Measurements from ENCODE around the gene ALOX5.
"Not testable (repeated sequence)": the region's sequence is repeated elsewhere in the genome, so short reads cannot be mapped to it uniquely, and the experiment has no call there.

The ALOX5 gene

GRCh38 chr10:45395554-45395953 is 21.5 kb downstream of the ALOX5 start:
- DNase-seq (ENCODE audit: insufficient read length, low spot score) = no peak
- TF ChIP-seq POU2F2 (IDR thresholded peaks at IDR 0.05; ENCODE audit: low read depth, low read length) (no peak), TAF1 (IDR thresholded peaks at IDR 0.05; ENCODE audit: low read depth, low read length) (no peak), SPI1 (IDR thresholded peaks at IDR 0.05; ENCODE audit: low read depth, low read length) (no peak), POLR2AphosphoS5 (IDR thresholded peaks at IDR 0.05; ENCODE audit: low read depth, low read length) (no peak), PAX5 (IDR thresholded peaks at IDR 0.05; ENCODE audit: insufficient read depth, low read length, severe bottlenecking) (no peak), POLR2A (IDR thresholded peaks at IDR 0.05; ENCODE audit: low read depth, low read length) (no peak)
- no peak for FAIRE-seq

GRCh38 chr10:45398595-45398994 is 24.6 kb downstream of the ALOX5 start:
- no peak for DNase-seq (ENCODE audit: insufficient read length, low spot score)
- no peak for FAIRE-seq
- no peak for TF ChIP-seq SPI1 (IDR thresholded peaks at IDR 0.05; ENCODE audit: low read depth, low read length)
- TF ChIP-seq POLR2A (IDR thresholded peaks at IDR 0.05; ENCODE audit: low read depth, low read length) = no peak
- no peak for TF ChIP-seq POU2F2 (IDR thresholded peaks at IDR 0.05; ENCODE audit: low read depth, low read length)
- TF ChIP-seq TAF1 (IDR thresholded peaks at IDR 0.05; ENCODE audit: low read depth, low read length) = no peak

- DNase-seq (ENCODE audit: insufficient read length, low spot score) (no peak), FAIRE-seq (no peak)
- TF ChIP-seq PAX5 (IDR thresholded peaks at IDR 0.05; ENCODE audit: insufficient read depth, low read length, severe bottlenecking) (no peak), POLR2AphosphoS5 (IDR thresholded peaks at IDR 0.05; ENCODE audit: low read depth, low read length) (no peak), SPI1 (IDR thresholded peaks at IDR 0.05; ENCODE audit: low read depth, low read length) (peak; percentile 57), POLR2A (IDR thresholded peaks at IDR 0.05; ENCODE audit: low read depth, low read length) (no peak), TAF1 (IDR thresholded peaks at IDR 0.05; ENCODE audit: low read depth, low read length) (no peak), POU2F2 (IDR thresholded peaks at IDR 0.05; ENCODE audit: low read depth, low read length) (no peak)
Observed at GRCh38 chr10:45399113-45399512, 25.1 kb downstream of the ALOX5 start.

GRCh38 chr10:45403151-45403550 is 29.1 kb downstream of the ALOX5 start:
- TF ChIP-seq TAF1 (IDR thresholded peaks at IDR 0.05; ENCODE audit: low read depth, low read length) (no peak), POU2F2 (IDR thresholded peaks at IDR 0.05; ENCODE audit: low read depth, low read length) (no peak)
- DNase-seq (ENCODE audit: insufficient read length, low spot score) = no peak
- FAIRE-seq = no peak

DNA sequence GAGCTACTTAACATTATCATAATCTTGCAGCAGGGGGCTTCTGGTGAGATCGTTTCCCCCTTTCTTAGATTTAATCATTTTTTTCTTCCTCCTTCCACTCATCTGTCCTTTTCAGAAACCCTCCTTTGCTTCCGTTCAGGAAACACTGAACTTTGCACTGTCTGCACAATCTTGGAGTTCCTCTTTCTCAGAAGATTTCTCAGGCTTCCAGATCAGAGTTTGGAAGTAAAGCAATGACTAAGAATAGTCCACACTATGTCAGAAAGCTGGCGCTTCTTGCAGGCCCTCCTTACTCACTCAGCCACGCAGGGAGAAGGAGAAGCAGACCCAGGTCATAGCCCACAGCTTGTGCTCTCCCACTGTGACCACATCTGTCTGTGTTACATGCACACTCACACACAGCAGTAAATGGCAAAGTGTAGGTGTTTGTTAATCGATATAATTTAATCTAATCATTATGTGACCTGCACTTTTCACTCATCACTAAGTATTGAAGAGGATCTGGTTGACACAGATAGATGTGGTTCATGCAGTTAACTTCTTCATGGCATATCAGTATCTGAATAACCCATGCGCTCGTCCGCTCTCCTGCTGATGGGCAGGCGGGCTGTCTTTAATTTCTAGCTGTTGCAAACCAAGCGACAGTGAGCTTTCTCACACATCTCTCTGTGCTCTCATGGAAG is 30.2 kb downstream of the ALOX5 start:
- TF ChIP-seq POLR2A (IDR thresholded peaks at IDR 0.05; ENCODE audit: low read depth, low read length) (no peak), PAX5 (IDR thresholded peaks at IDR 0.05; ENCODE audit: insufficient read depth, low read length, severe bottlenecking) (no peak), TAF1 (IDR thresholded peaks at IDR 0.05; ENCODE audit: low read depth, low read length) (no peak), POU2F2 (IDR thresholded peaks at IDR 0.05; ENCODE audit: low read depth, low read length) (no peak), SPI1 (IDR thresholded peaks at IDR 0.05; ENCODE audit: low read depth, low read length) (peak; percentile 73), POLR2AphosphoS5 (IDR thresholded peaks at IDR 0.05; ENCODE audit: low read depth, low read length) (no peak)
- FAIRE-seq = peak; percentile 90
- DNase-seq (ENCODE audit: insufficient read length, low spot score) = no peak

GRCh38 chr10:45404770-45405120 is 30.7 kb downstream of the ALOX5 start:
- DNase-seq (ENCODE audit: insufficient read length, low spot score) (no peak), FAIRE-seq (peak; percentile 35)
- TF ChIP-seq POLR2AphosphoS5 (IDR thresholded peaks at IDR 0.05; ENCODE audit: low read depth, low read length) (no peak), SPI1 (IDR thresholded peaks at IDR 0.05; ENCODE audit: low read depth, low read length) (no peak), TAF1 (IDR thresholded peaks at IDR 0.05; ENCODE audit: low read depth, low read length) (no peak), POU2F2 (IDR thresholded peaks at IDR 0.05; ENCODE audit: low read depth, low read length) (no peak), POLR2A (IDR thresholded peaks at IDR 0.05; ENCODE audit: low read depth, low read length) (no peak), PAX5 (IDR thresholded peaks at IDR 0.05; ENCODE audit: insufficient read depth, low read length, severe bottlenecking) (no peak)

DNA sequence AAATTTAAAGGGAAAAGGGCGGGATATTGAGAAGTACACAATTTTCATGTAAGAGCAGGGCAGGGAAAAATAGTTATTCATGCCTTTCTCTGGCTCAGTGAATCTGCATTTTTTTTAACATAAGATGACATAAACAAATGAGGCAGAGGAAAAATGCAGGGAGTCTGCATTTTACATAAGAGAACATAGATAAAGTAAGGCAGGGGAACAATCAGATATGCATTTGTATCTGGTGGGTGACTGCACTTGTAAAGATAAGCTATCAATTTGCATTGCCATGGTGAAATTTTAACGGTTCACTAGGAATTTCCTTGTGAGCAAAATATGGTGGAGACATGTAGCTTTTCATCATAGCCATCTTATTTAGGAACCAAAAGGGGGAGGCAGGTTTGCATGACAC is 33.5 kb downstream of the ALOX5 start:
- DNase-seq (ENCODE audit: insufficient read length, low spot score) = no peak
- TF ChIP-seq PAX5 (IDR thresholded peaks at IDR 0.05; ENCODE audit: insufficient read depth, low read length, severe bottlenecking) (no peak), SPI1 (IDR thresholded peaks at IDR 0.05; ENCODE audit: low read depth, low read length) (no peak), POU2F2 (IDR thresholded peaks at IDR 0.05; ENCODE audit: low read depth, low read length) (no peak), POLR2A (IDR thresholded peaks at IDR 0.05; ENCODE audit: low read depth, low read length) (no peak), TAF1 (IDR thresholded peaks at IDR 0.05; ENCODE audit: low read depth, low read length) (no peak), POLR2AphosphoS5 (IDR thresholded peaks at IDR 0.05; ENCODE audit: low read depth, low read length) (no peak)
- no peak for FAIRE-seq

DNA sequence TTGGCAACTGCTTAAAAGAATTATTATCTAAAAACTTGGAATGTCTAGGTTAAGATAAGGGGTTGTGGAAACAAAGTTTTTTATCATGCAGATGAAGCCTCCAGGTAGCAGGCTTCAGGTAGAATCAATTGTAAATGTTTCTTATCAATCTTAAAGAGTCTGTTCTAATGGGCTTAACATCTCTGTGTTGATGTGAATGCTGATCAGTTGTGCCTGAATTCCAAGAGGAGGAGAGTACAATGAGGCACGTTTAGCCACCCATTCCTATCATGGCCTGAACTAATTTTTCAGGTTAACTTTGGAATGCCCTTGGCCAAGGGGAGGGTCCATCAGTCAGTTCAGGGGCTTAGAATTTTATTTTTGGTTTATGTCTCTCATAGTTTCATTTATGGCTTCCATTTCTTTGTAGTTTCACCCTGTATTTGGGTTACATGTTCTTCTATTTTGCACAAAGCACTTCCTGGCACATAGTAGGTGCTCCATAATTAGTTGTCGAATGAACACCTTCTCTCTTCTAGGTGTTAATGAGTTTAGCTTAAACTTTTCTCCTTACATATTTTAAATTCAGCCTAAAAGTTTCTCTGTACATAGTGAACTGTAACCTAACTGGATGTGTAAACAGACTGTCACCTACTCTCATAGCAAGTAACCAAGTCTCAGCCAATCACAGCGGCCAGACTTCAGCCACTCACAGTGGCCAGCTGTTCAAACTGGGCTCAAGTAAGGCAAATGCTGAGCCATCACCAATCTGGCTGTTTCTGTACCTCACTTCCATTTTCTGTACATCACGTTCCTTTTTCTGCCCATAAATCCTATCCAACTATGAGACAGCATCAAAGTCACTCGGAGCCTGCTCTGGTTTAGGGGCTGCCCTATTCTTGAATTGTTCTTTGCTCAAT is 34.7 kb downstream of the ALOX5 start:
- TF ChIP-seq TAF1 (IDR thresholded peaks at IDR 0.05; ENCODE audit: low read depth, low read length) = no peak
- TF ChIP-seq POLR2AphosphoS5 (IDR thresholded peaks at IDR 0.05; ENCODE audit: low read depth, low read length) = no peak
- TF ChIP-seq POLR2A (IDR thresholded peaks at IDR 0.05; ENCODE audit: low read depth, low read length) = no peak
- no peak for TF ChIP-seq POU2F2 (IDR thresholded peaks at IDR 0.05; ENCODE audit: low read depth, low read length)
- TF ChIP-seq PAX5 (IDR thresholded peaks at IDR 0.05; ENCODE audit: insufficient read depth, low read length, severe bottlenecking) = no peak
- no peak for TF ChIP-seq SPI1 (IDR thresholded peaks at IDR 0.05; ENCODE audit: low read depth, low read length)
- no peak for FAIRE-seq
- DNase-seq (ENCODE audit: insufficient read length, low spot score) = no peak

DNA sequence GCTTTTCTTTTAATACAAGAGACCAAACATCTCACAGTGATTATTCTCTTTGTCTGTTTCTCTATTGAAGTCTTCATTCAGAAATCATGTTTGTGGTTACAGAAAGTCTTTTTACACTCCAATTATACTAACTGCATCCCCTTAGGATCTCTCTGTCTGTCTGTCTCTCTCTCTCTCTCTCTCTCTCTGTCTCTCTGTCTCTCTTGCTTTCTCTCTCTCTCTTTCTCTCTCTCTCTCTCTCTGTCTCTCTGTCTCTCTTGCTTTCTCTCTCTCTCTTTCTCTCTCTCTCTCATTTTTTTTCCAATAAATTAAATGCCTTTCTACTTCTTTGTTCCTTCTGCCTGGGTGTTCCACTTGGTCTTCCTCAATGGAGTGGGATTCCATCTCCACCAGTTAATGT is 35.3 kb downstream of the ALOX5 start:
- not testable (repeated sequence) for FAIRE-seq; DNase-seq (ENCODE audit: insufficient read length, low spot score)

DNA sequence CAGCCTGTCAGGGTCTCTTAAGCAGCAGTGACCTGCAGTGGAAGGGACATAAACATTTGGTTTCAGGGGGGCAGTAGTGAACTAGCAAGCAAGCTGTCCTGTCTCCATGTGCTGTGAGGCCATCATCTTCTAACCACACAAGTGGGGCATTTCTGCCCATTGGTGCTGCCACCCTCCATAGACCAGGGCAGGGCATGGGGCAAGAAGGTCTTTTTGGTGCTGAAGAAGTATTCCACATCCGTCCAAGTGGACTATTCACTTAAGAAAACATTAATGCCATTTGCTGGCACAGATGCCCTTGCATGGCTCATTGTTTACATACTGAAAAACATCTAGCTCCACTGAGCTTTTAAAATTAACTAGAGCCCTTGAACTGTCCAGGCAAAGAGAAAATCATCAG is 35.8 kb downstream of the ALOX5 start:
- FAIRE-seq = no peak
- DNase-seq (ENCODE audit: insufficient read length, low spot score) = no peak
- TF ChIP-seq TAF1 (IDR thresholded peaks at IDR 0.05; ENCODE audit: low read depth, low read length) (no peak), SPI1 (IDR thresholded peaks at IDR 0.05; ENCODE audit: low read depth, low read length) (no peak), POLR2A (IDR thresholded peaks at IDR 0.05; ENCODE audit: low read depth, low read length) (no peak), POU2F2 (IDR thresholded peaks at IDR 0.05; ENCODE audit: low read depth, low read length) (no peak), POLR2AphosphoS5 (IDR thresholded peaks at IDR 0.05; ENCODE audit: low read depth, low read length) (no peak), PAX5 (IDR thresholded peaks at IDR 0.05; ENCODE audit: insufficient read depth, low read length, severe bottlenecking) (no peak)
